AML-193 (cell line): Measurements from ENCODE around the gene CFAP97D1.
A peak's percentile ranks its signal among the peaks of the same experiment; 100 is the strongest.

Experiments
- DNase-seq, 2 experiments: peaks; one replicate each; lab custom pipeline; 2025; lab: John Stamatoyannopoulos, UW

Gene CFAP97D1

GRCh38 chr17:43827596-43827995 is 47.4 kb downstream of the CFAP97D1 start:
- no peak for DNase-seq

GRCh38 chr17:43829738-43830137 is 49.5 kb downstream of the CFAP97D1 start:
- DNase-seq = no peak

DNA sequence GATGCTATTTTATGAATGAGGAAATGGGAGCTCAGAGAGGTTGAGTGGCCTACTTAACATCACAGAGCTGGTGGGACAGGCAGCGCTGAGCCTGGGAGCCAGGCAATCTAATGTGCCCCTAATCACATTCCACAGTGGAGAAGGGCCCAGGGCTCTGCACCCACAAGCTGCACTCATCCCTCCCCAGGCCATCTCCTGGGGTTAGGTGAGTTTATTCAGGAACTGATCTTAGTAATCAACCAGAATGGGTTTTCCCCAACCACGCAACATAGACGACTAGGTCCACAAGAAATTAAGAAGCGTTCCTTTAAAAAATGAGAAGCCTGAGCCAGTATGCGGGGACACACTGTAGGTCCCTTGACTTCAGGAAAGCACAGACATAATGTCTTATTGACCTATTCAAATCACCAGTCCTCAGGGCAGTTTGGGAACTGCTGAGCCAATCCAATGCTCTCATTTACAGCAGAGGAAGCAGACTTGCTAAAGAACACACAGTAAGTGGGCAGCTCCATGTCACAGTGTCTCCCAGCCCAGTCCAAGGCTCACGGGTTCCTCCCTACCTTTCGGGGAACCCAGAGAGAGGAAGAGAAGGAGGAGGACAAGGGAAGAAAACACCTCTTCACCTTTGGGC is 50.4 kb downstream of the CFAP97D1 start:
- DNase-seq = no peak

DNA sequence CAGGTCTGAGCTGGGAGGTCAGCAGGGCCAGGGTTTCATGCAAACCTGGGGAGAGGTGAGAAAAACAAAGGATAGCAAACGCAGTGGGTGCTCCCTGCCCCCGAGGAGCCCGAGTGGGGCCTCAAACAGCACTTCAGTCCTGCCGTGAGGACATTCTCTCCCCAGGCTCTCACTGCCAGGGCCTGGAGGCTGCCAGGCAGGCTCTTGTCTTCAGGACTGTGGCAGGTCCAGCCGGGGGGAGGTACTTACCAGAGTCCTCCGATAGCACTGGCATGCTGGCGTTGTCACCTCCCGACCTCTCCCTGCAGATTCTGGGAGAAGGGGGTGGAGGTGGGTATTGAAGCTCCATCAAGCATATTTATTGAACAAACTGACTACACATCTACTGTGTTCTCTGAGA is 51.4 kb downstream of the CFAP97D1 start:
- DNase-seq = no peak

GRCh38 chr17:43832168-43832975 is 52.1 kb downstream of the CFAP97D1 start:
- peak; percentile 19 to 28 for DNase-seq

DNA sequence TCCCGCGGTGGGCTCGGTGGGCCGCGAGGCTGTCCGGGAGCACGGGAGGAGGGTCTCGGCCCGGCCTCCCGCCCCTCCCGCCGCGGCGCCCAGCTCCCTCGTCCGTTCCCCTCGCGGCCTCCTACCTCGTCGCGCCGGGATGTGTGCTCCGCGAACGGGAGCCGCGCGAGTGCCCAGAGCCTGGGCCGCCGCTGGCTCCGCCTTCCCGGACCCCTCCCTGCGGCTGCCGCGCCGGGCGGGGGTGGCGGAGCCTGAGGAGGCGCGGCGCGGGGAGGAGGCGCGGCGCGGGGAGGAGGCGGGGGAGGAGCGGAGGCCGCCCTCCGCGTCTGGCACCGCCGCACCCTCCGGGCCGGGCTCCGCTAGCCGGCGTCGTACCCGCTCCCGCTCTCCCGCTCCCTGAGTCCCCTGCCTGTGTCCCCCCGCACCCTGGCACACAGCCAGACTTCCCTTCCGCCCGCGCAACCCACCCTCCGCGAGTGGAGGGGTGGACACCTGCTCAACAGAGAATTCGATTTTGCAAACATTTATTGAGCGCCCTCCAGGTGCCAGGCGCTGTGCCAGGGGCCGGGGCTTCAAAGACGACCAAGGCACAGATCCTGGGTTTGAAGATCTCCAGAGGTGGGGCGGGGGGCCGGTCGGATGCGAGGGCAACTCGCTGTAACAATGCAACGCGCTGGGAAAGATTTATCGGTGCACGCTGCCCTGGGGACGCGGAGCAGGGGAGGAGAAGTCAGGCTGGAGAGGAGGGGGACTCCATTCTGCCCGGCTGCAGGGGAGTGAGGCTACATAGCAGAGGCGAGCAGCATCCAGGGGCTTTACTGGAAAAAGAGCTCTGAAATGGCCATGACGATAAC is 53.0 kb downstream of the CFAP97D1 start, which contains the start of gene MPP3:
TSS of gene MPP3 (minus strand) at position 171 of the 854 bp plus-strand sequence. CDS start 1,240 bp downstream, outside the sequence.
- DNase-seq = peak; percentile 55

- no peak for DNase-seq
These were observed 53.9 kb downstream of the CFAP97D1 start for GRCh38 chr17:43834106-43834505.
